ENCODE measurements around the gene CNKSR1. TPM values are rescaled to one million over a fixed set of nuclear protein-coding genes. Genes with fewer than 3 reads are reported as not detected.

Gene CNKSR1
- total RNA-seq, 2 donors from 2014 or later: 30.0 to 47.7 TPM

GRCh38 chr1:26145041-26145959 is 32.0 kb upstream of the CNKSR1 start:
- DNase-seq (peak; percentile 88 to 92 (median 90)), ATAC-seq (peak; percentile 95)
- H3K4me1 ChIP-seq: peaks cover 6% of the 10 kb centered on the region
- no peaks in the 10 kb centered on the region for H3K36me3 ChIP-seq (replicated peaks in 1 of 2; ENCODE audit: insufficient read depth in 1 of 2, low read depth in 2 of 2)
- no peaks in the 10 kb centered on the region for H3K27me3 ChIP-seq
- H3K4me3 ChIP-seq: no peak overlapping the region
- intact Hi-C loops (cut with DNase I): loop anchor here (5.0 kb wide), 1 partner anchor 43 kb away; no protein-coding TSS in a partner anchor
- no peaks in the 10 kb centered on the region for H3K9me3 ChIP-seq
- peak; percentile 48 to 90 (median 82) for TF ChIP-seq CTCF (IDR thresholded peaks at IDR 0.05)
- no peak for TF ChIP-seq POLR2A (IDR thresholded peaks at IDR 0.05)
- 10 to 28% methylated on average over 10 to 19 of the region's 19 CpGs for WGBS, 2 donors
- no peak overlapping the region for H3K27ac ChIP-seq

- DNase-seq: no peak
- Histone ChIP-seq H3K4me3 (no peak overlapping the region), H3K27ac (no peak overlapping the region), H3K36me3 (replicated peaks in 1 of 2; ENCODE audit: insufficient read depth in 1 of 2, low read depth in 2 of 2) (no peaks in the 10 kb centered on the region), H3K27me3 (no peaks in the 10 kb centered on the region), H3K4me1 (peaks cover 6% of the 10 kb centered on the region), H3K9me3 (no peaks in the 10 kb centered on the region)
- WGBS, 2 donors: 30 to 41% methylated on average over 3 to 6 of the region's 6 CpGs
- no peak for ATAC-seq
- intact Hi-C loops (cut with DNase I): loop anchor here (5.0 kb wide), 1 partner anchor 44 kb away; no protein-coding TSS in a partner anchor
- TF ChIP-seq POLR2A (IDR thresholded peaks at IDR 0.05) (no peak), CTCF (IDR thresholded peaks at IDR 0.05) (no peak)
These were observed 31.4 kb upstream of the CNKSR1 start for GRCh38 chr1:26145960-26146294.

- Histone ChIP-seq H3K27ac (no peak overlapping the region), H3K4me1 (peaks cover 6% of the 10 kb centered on the region), H3K27me3 (no peaks in the 10 kb centered on the region), H3K4me3 (no peak overlapping the region), H3K36me3 (replicated peaks in 1 of 2; ENCODE audit: insufficient read depth in 1 of 2, low read depth in 2 of 2) (no peaks in the 10 kb centered on the region), H3K9me3 (no peaks in the 10 kb centered on the region)
- intact Hi-C loops (cut with DNase I): loop anchor here (5.0 kb wide), 1 partner anchor 47 kb away; no protein-coding TSS in a partner anchor
- ATAC-seq: no peak
- DNase-seq: no peak
- TF ChIP-seq CTCF (IDR thresholded peaks at IDR 0.05): no peak
- TF ChIP-seq POLR2A (IDR thresholded peaks at IDR 0.05): no peak
These were observed 28.4 kb upstream of the CNKSR1 start for GRCh38 chr1:26148887-26149286.

- no peaks in the 10 kb centered on the region for H3K9me3 ChIP-seq
- 58 to 63% methylated on average over 5 of the region's 5 CpGs for WGBS, 2 donors
- peaks cover 0 to 5% of the 10 kb centered on the region in 2 donors for H3K27me3 ChIP-seq
- ATAC-seq (no peak), DNase-seq (no peak)
- no peak overlapping the region for H3K27ac ChIP-seq
- H3K36me3 ChIP-seq (replicated peaks in 1 of 2; ENCODE audit: insufficient read depth in 1 of 2, low read depth in 2 of 2): no peaks in the 10 kb centered on the region
- H3K4me1 ChIP-seq: no peaks in the 10 kb centered on the region
- no peak overlapping the region for H3K4me3 ChIP-seq
- TF ChIP-seq POLR2A (IDR thresholded peaks at IDR 0.05) (no peak), CTCF (IDR thresholded peaks at IDR 0.05) (no peak)
- intact Hi-C loops (cut with DNase I): no loop called here
These were observed 23.2 kb upstream of the CNKSR1 start for GRCh38 chr1:26153966-26154532.
